SJSA1 (cell line): ENCODE measurements around the gene SPOPL. TPM values are rescaled to one million over a fixed set of nuclear protein-coding genes. Genes with fewer than 3 reads are reported as not detected.

ENCODE experiments used
- DNase-seq, 2 experiments: peaks; one replicate each; pipeline ENCODE4 v3.0.0-alpha.2; 2015 to 2020; ENCODE audit warnings: low spot score in 2 of 2, low read depth in 1 of 2
- H3K27ac ChIP-seq: fragments of 250-450 bp; sonication (Bioruptor Pico); 2 replicates; pipeline ENCODE4 v1.5.1; 2020; ENCODE audit warnings: mild to moderate bottlenecking, moderate library complexity
- H3K27me3 ChIP-seq: fragments of 250-450 bp; sonication (Bioruptor Pico); replicated peaks from 2 replicates; pipeline ENCODE4 v1.5.1; 2020; ENCODE audit warnings: mild to moderate bottlenecking, moderate library complexity
- H3K36me3 ChIP-seq: fragments of 250-450 bp; sonication (Bioruptor Pico); 2 replicates; pipeline ENCODE4 v1.5.1; 2020; ENCODE audit warnings: mild to moderate bottlenecking
- H3K4me1 ChIP-seq: fragments of 250-450 bp; sonication (Bioruptor Pico); replicated peaks from 2 replicates; pipeline ENCODE4 v1.6.1; 2021; ENCODE audit warnings: mild to moderate bottlenecking
- H3K4me3 ChIP-seq: fragments of 250-450 bp; sonication (Bioruptor Pico); 2 replicates; pipeline ENCODE4 v1.5.1; 2020; ENCODE audit warnings: mild to moderate bottlenecking
- H3K9me3 ChIP-seq: fragments of 250-450 bp; sonication (Bioruptor Pico); replicated peaks from 2 replicates; pipeline ENCODE4 v1.5.1; 2020; ENCODE audit warnings: mild to moderate bottlenecking
- total RNA-seq: library from RNA; depleted of rRNA; stranded (reverse); fragments of >200 nt; shearing (Covaris generic); gene quantifications from 2 replicates; pipeline ENCODE4 v1.2.3, GENCODE V29; 2014

Gene SPOPL
- total RNA-seq, 1 experiment from 2014 or later: 23.4 TPM

- no peak for DNase-seq
- H3K4me3 ChIP-seq: no peak overlapping the region
- H3K27ac ChIP-seq: no peak overlapping the region
- no peaks in the 10 kb centered on the region for H3K9me3 ChIP-seq
- no peaks in the 10 kb centered on the region for H3K36me3 ChIP-seq
- H3K27me3 ChIP-seq: no peaks in the 10 kb centered on the region
- no peaks in the 10 kb centered on the region for H3K4me1 ChIP-seq
These were observed 108.8 kb downstream of the SPOPL start for GRCh38 chr2:138610201-138610953.

- no peaks in the 10 kb centered on the region for H3K27me3 ChIP-seq
- H3K4me3 ChIP-seq: no peak overlapping the region
- no peaks in the 10 kb centered on the region for H3K4me1 ChIP-seq
- H3K36me3 ChIP-seq: no peaks in the 10 kb centered on the region
- H3K9me3 ChIP-seq: no peaks in the 10 kb centered on the region
- no peak overlapping the region for H3K27ac ChIP-seq
- DNase-seq: no peak
These were observed 113.7 kb downstream of the SPOPL start for GRCh38 chr2:138615257-138615656.

GRCh38 chr2:138617026-138617425 is 115.5 kb downstream of the SPOPL start:
- no peak overlapping the region for H3K27ac ChIP-seq
- H3K4me1 ChIP-seq: no peaks in the 10 kb centered on the region
- no peaks in the 10 kb centered on the region for H3K27me3 ChIP-seq
- no peak for DNase-seq
- H3K4me3 ChIP-seq: no peak overlapping the region
- H3K36me3 ChIP-seq: no peaks in the 10 kb centered on the region
- H3K9me3 ChIP-seq: no peaks in the 10 kb centered on the region

GRCh38 chr2:138618971-138619370 is 117.4 kb downstream of the SPOPL start:
- H3K27ac ChIP-seq: no peak overlapping the region

GRCh38 chr2:138620431-138620830 is 118.9 kb downstream of the SPOPL start:
- Histone ChIP-seq H3K9me3 (no peaks in the 10 kb centered on the region), H3K36me3 (no peaks in the 10 kb centered on the region), H3K4me1 (no peaks in the 10 kb centered on the region), H3K4me3 (no peak overlapping the region), H3K27ac (no peak overlapping the region), H3K27me3 (no peaks in the 10 kb centered on the region)
- no peak for DNase-seq

More at GRCh38 chr2:138618971-138619370, 117.4 kb downstream of the SPOPL start:
- Histone ChIP-seq H3K27me3 (no peaks in the 10 kb centered on the region), H3K4me1 (no peaks in the 10 kb centered on the region), H3K9me3 (no peaks in the 10 kb centered on the region), H3K4me3 (no peak overlapping the region), H3K36me3 (no peaks in the 10 kb centered on the region)
- DNase-seq: no peak

- no peaks in the 10 kb centered on the region for H3K4me1 ChIP-seq
- H3K36me3 ChIP-seq: no peaks in the 10 kb centered on the region
- no peak overlapping the region for H3K27ac ChIP-seq
- H3K27me3 ChIP-seq: no peaks in the 10 kb centered on the region
- no peak overlapping the region for H3K4me3 ChIP-seq
- no peaks in the 10 kb centered on the region for H3K9me3 ChIP-seq
- no peak for DNase-seq
These were observed 119.6 kb downstream of the SPOPL start for GRCh38 chr2:138621139-138621538.

GRCh38 chr2:138622613-138623012 is 121.0 kb downstream of the SPOPL start:
- Histone ChIP-seq H3K27me3 (no peaks in the 10 kb centered on the region), H3K9me3 (no peaks in the 10 kb centered on the region), H3K36me3 (no peaks in the 10 kb centered on the region), H3K4me3 (no peak overlapping the region), H3K4me1 (no peaks in the 10 kb centered on the region), H3K27ac (no peak overlapping the region)
- no peak for DNase-seq
